Liver (tissue), 9 donors: ENCODE results near the gene RIT2. TPM values are rescaled to one million over a fixed set of nuclear protein-coding genes. Genes with fewer than 3 reads are reported as not detected.

ENCODE experiments used
- DNase-seq: peaks from one replicate; pipeline ENCODE4 v3.0.0-alpha.2; 2017; ENCODE audit warnings: low spot score
- H3K27ac ChIP-seq, 2 donors: one replicate each; pipeline ENCODE4 v1.7.0; 2013; ENCODE audit warnings: inconsistent platforms in 2 of 2, low read length in 2 of 2, control low read depth in 1 of 2, low read depth in 1 of 2, mild to moderate bottlenecking in 1 of 2
- H3K27me3 ChIP-seq, 4 donors: one replicate each; pipeline versions ENCODE4 v1.6.1 to v1.7.0; 2013; ENCODE audit warnings: low read length in 3 of 4, inconsistent platforms in 1 of 4, mild to moderate bottlenecking in 1 of 4, moderate library complexity in 1 of 4; ENCODE audit not compliant: control insufficient read depth in 4 of 4, insufficient read depth in 4 of 4
- H3K36me3 ChIP-seq, 4 donors: one replicate each; pipeline versions ENCODE4 v1.6.1 to v1.7.0; 2013; ENCODE audit warnings: low read length in 3 of 4, mild to moderate bottlenecking in 3 of 4, low read depth in 1 of 4, moderate library complexity in 1 of 4; ENCODE audit not compliant: control insufficient read depth in 4 of 4, insufficient read depth in 3 of 4
- H3K4me1 ChIP-seq, 4 donors: one replicate each; pipeline versions ENCODE4 v1.6.1 to v1.7.0; 2013; ENCODE audit warnings: low read length in 3 of 4, mild to moderate bottlenecking in 3 of 4, moderate library complexity in 1 of 4; ENCODE audit not compliant: control insufficient read depth in 4 of 4, insufficient read depth in 4 of 4
- H3K4me3 ChIP-seq, 3 donors: one replicate each; pipeline versions ENCODE4 v1.6.1 to v1.7.0; 2013; ENCODE audit warnings: low read length in 3 of 3, control low read depth in 1 of 3, low read depth in 1 of 3, mild to moderate bottlenecking in 1 of 3
- H3K9ac ChIP-seq, 2 donors: one replicate each; pipeline ENCODE4 v1.7.0; 2013; ENCODE audit warnings: low read length in 2 of 2, mild to moderate bottlenecking in 2 of 2, moderate library complexity in 2 of 2, control low read depth in 1 of 2, low read depth in 1 of 2
- H3K9me3 ChIP-seq, 4 donors: one replicate each; pipeline versions ENCODE4 v1.6.1 to v1.7.0; 2013; ENCODE audit warnings: low read length in 3 of 4; ENCODE audit not compliant: control insufficient read depth in 4 of 4
- ATF3 ChIP-seq: IDR thresholded peaks from 2 replicates; pipeline ENCODE4 v1.6.1; 2016; ENCODE audit warnings: antibody characterized with exemption
- CTCF ChIP-seq: fragments of 150-350 bp; IDR thresholded peaks from 2 replicates; pipeline ENCODE4 v1.5.1; 2017; ENCODE audit warnings: improper control_type of control experiment, low read depth, low read length; ENCODE audit not compliant: missing input control
- EGR1 ChIP-seq, 2 donors: IDR thresholded peaks; 2 replicates each; pipeline ENCODE4 v1.6.1; 2016 to 2018; ENCODE audit warnings: antibody characterized with exemption in 2 of 2, low read depth in 2 of 2
- FOXA1 ChIP-seq: IDR thresholded peaks from 2 replicates; pipeline ENCODE4 v1.6.1; 2016; ENCODE audit warnings: antibody characterized with exemption
- FOXA2 ChIP-seq: IDR thresholded peaks from 2 replicates; pipeline ENCODE4 v1.6.1; 2016; ENCODE audit warnings: antibody characterized with exemption
- GABPA ChIP-seq, 2 donors: IDR thresholded peaks in 1 of 2; conservative IDR thresholded peaks in 1 of 2; 2 replicates each; pipeline ENCODE4 v1.6.1; 2016; ENCODE audit warnings: antibody characterized with exemption in 2 of 2, mild to moderate bottlenecking in 1 of 2, moderate library complexity in 1 of 2
- HNF4A ChIP-seq, 2 donors: conservative IDR thresholded peaks; 2 replicates each; pipeline ENCODE4 v1.6.1; 2016; ENCODE audit warnings: antibody characterized with exemption in 2 of 2, mild to moderate bottlenecking in 2 of 2
- HNF4G ChIP-seq: IDR thresholded peaks from 2 replicates; pipeline ENCODE4 v1.6.1; 2016; ENCODE audit warnings: antibody characterized with exemption
- JUND ChIP-seq, 2 donors: IDR thresholded peaks; 2 replicates each; pipeline ENCODE4 v1.6.1; 2016; ENCODE audit warnings: antibody characterized with exemption in 2 of 2
- MAX ChIP-seq: IDR thresholded peaks from 2 replicates; pipeline ENCODE4 v1.6.1; 2016; ENCODE audit warnings: antibody characterized with exemption
- NR2F2 ChIP-seq: IDR thresholded peaks from 2 replicates; pipeline ENCODE4 v1.6.1; 2016; ENCODE audit warnings: antibody characterized with exemption
- RAD21 ChIP-seq, 2 donors: IDR thresholded peaks; 2 replicates each; pipeline ENCODE4 v1.6.1; 2016; ENCODE audit warnings: antibody characterized with exemption in 2 of 2, mild to moderate bottlenecking in 2 of 2
- REST ChIP-seq: IDR thresholded peaks from 2 replicates; pipeline ENCODE4 v1.6.1; 2016; ENCODE audit warnings: antibody characterized with exemption, mild to moderate bottlenecking
- RXRA ChIP-seq, 2 donors: IDR thresholded peaks; 2 replicates each; pipeline ENCODE4 v1.6.1; 2017 to 2018; ENCODE audit warnings: antibody characterized with exemption in 2 of 2, mild to moderate bottlenecking in 1 of 2
- TAF1 ChIP-seq: conservative IDR thresholded peaks from 2 replicates; pipeline ENCODE4 v1.6.1; 2016; ENCODE audit warnings: antibody characterized with exemption, mild to moderate bottlenecking
- YY1 ChIP-seq: IDR thresholded peaks from 2 replicates; pipeline ENCODE4 v1.6.1; 2016; ENCODE audit warnings: antibody characterized with exemption, mild to moderate bottlenecking
- ZBTB33 ChIP-seq: IDR thresholded peaks from 2 replicates; pipeline ENCODE4 v1.6.1; 2016; ENCODE audit warnings: antibody characterized with exemption
- WGBS: extraction: QIAGEN DNeasy Blood & Tissue Kit; methylation state at CpG from one replicate; pipeline ENCODE4 v1.1.7; 2013; 5-methylcytosine and 5-hydroxymethylcytosine counted together
- polyA plus RNA-seq, 2 donors: library from polyadenylated mRNA; stranded (reverse) in 1 of 2; unstranded in 1 of 2; fragments of 200-250 nt in 1 of 2; fragments of >200 nt in 1 of 2; fragmentation: Nextera tagmentation in 1 of 2; extraction: Ambion mirVana in 1 of 2; gene quantifications; one replicate each; pipeline versions ENCODE4 v1.2.1 to v1.2.3, GENCODE V29; 2013 to 2015
- total RNA-seq, 2 donors: library from RNA; depleted of rRNA; stranded (reverse); fragments of >200 nt; gene quantifications; one replicate each; pipeline ENCODE4 v1.2.3, GENCODE V29; 2014
- donor health status: healthy.
- donor health status: healthy.
- donor health status: healthy.
- donor health status: healthy.
- donor health status: healthy.

Gene RIT2
- total and polyA plus RNA-seq, 4 donors, result not detected

GRCh38 chr18:43054815-43055519 is 60.5 kb downstream of the RIT2 start:
- H3K27ac ChIP-seq, result no peak overlapping the region
- whole genome bisulfite sequencing, result 79% methylated on average over 7 of the region's 7 CpGs
- no peak for DNase-seq
- H3K4me3 ChIP-seq, result no peak overlapping the region
- no peak overlapping the region for H3K9ac ChIP-seq
- peaks cover 0 to 2% (median 0%) of the 10 kb centered on the region in 4 donors for H3K27me3 ChIP-seq
- no peaks in the 10 kb centered on the region for H3K9me3 ChIP-seq
- no peaks in the 10 kb centered on the region for H3K36me3 ChIP-seq
- TF ChIP-seq TAF1 (no peak), MAX (no peak), FOXA2 (no peak), JUND (IDR thresholded peaks at IDR 0.05) (no peak), ZBTB33 (no peak), HNF4G (no peak), REST (no peak), YY1 (no peak), NR2F2 (no peak), HNF4A (conservative IDR thresholded peaks at IDR 0.05) (no peak), RAD21 (IDR thresholded peaks at IDR 0.05) (no peak), ATF3 (no peak), GABPA (IDR thresholded peaks at IDR 0.05 in 1 of 2, conservative IDR thresholded peaks at IDR 0.05 in 1 of 2) (no peak), RXRA (IDR thresholded peaks at IDR 0.05) (no peak), CTCF (no peak), FOXA1 (no peak), EGR1 (IDR thresholded peaks at IDR 0.05; ENCODE audit: low read depth in 2 of 2) (no peak)
- no peaks in the 10 kb centered on the region for H3K4me1 ChIP-seq
